Left renal pelvis (tissue), 4 donors: Measurements from ENCODE around the gene DUSP15. TPM values are rescaled to one million over a fixed set of nuclear protein-coding genes. Genes with fewer than 3 reads are reported as not detected.
"Not testable (repeated sequence)": the region's sequence is repeated elsewhere in the genome, so short reads cannot be mapped to it uniquely, and the experiment has no call there.

Experiments used
- DNase-seq, 4 donors: peaks; one replicate each; pipeline ENCODE4 v3.0.0-alpha.2; 2013; ENCODE audit warnings: low read depth in 4 of 4, low spot score in 3 of 4
- polyA plus RNA-seq, 4 donors: library from polyadenylated mRNA; unstranded; fragments of 120-200 nt; gene quantifications; one replicate each; pipeline ENCODE4 v1.2.1, GENCODE V29; 2013; ENCODE audit not compliant: insufficient read length in 4 of 4

The DUSP15 gene
- polyA plus RNA-seq, 4 donors: 4.6 to 16.7 (median 16.0) TPM

- peak; percentile 59 to 76 (median 62) for DNase-seq
These were observed 27.7 kb downstream of the DUSP15 start for GRCh38 chr20:31842471-31843157.

- DNase-seq: no peak
These were observed 28.4 kb downstream of the DUSP15 start for GRCh38 chr20:31841928-31842327.

- no peak for DNase-seq
These were observed 29.2 kb downstream of the DUSP15 start for GRCh38 chr20:31840906-31841816.

- DNase-seq: no peak
These were observed 30.4 kb downstream of the DUSP15 start for GRCh38 chr20:31839782-31840487.

- DNase-seq: no peak
These were observed 31.6 kb downstream of the DUSP15 start for GRCh38 chr20:31838646-31839292.

DNA sequence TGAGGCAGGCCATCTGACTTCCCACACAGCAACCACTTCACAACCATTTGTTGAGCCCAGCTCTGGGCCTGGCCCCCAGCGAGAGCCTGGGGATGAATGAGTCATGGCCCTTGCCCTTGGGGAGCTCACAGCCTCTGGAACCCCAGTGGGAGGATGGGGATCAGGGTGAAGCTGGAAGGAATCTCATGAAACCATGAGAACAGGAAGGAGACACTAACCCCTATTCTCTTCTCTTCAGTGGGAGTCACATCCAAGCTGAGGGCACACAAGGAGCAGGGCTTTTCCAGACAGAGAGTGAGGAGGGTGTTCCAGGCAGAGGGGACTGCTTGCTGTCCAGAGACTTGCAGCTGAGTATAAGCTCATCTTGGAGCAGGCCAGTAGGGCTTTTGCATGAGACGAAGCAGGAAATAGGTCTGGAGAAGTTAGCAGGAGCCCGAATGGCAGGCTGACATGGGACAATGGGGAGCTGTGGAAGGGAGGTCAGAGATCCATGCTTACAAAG, 32.4 kb downstream of the DUSP15 start:
- no peak for DNase-seq

DNA sequence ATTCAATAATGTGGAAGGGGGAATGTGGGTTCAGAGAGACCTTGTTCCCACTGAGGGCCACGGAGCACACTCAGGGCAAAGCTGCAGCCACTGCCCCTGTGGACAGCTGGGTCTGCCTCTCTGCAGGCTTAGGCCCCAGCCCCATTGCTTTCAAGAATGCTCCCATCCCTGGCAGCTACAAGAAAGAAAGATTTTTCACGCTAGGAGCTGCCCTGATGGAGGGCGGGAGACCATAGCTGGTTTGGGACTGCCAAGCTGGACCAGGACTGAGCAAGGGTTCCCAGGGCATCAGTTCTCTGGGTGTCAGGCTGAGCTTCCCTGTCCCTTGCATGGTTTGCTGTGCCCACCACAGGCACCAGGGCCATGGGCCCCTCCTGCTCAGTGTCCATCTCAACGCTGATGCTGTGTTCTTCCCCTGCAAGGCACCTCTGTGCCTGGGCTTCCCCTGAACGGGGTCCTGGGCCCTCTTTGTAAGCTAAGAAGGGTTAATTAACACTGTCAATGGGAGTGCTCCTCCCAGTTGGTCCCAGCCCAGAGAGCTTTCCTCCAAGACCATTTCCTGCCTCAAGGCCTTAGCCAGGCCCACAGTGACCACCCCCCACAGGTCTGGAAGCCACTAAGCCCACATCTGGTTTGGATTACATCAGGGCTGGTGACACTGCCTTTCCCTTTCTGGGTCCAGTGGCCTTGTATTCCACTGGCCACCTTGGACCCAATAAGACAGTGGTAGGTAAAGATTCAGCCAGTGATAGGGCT, 33.3 kb downstream of the DUSP15 start:
- no peak for DNase-seq

DNA sequence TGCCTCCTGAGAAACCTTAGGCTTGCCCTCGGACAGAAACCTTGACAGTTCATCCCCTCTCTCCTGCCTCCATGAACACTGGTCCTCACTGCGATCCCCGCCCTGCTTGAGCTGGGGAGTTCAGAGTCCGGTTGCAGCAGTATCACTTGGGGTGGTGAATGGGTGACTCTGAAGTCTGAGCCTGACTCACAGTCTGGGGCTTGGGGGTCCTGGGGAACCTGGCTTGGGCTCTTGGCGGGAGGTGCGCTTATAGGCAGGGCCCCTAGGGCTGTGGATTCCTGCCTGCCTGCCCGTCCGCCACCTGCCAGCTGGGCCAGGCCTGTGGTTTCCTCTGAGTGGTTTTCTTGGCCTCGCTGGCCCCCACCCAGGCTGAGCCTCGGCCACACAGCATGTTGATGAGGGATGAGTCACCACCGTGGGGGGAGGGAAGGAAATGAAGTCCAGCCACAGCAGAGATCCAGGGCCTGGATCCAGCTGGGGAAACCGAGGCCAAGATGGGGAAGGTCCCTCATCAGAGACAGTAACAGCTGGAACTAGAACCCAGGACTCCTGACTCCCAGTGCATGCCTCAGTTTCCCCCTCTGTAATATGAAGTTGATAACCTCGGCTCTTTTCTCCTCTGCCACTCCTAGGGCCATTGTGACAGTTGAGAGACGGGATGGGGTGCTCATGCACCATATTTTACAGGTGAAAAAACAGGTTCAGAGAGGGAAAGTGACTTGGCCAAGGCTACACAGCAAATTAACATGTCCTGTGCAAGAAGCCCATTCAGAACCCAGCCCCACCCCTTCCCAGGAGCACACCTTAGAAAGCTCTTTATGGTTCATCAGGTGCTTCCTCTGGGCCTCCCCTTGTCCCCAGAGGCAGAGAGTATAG, 34.1 kb downstream of the DUSP15 start:
- DNase-seq: no peak

DNA sequence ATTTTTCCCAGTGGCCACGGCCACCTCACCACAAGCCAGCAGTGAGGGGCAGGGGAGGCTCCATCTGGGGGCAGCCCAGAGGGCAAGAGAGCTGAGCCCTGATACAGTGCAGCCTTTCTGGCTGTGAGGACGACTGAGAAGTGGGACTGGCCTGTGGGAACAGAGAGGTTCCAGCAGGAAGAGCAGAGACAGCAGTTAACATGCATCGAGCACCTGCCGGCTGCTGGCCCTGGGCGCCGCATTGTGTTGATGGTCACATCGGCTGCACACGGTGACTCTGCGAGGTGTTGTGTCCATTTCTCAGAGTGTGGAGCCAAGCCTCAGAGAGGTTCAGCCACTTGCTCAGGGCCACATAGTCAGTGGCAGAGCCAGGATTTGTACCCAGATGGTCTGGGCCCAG, 34.8 kb downstream of the DUSP15 start:
- DNase-seq: no peak

- no peak for DNase-seq
These were observed 36.3 kb downstream of the DUSP15 start for GRCh38 chr20:31833931-31834521.

- DNase-seq: peak in 1 of 4 donors; percentile 42
These were observed 37.0 kb downstream of the DUSP15 start for GRCh38 chr20:31833130-31833930.

DNA sequence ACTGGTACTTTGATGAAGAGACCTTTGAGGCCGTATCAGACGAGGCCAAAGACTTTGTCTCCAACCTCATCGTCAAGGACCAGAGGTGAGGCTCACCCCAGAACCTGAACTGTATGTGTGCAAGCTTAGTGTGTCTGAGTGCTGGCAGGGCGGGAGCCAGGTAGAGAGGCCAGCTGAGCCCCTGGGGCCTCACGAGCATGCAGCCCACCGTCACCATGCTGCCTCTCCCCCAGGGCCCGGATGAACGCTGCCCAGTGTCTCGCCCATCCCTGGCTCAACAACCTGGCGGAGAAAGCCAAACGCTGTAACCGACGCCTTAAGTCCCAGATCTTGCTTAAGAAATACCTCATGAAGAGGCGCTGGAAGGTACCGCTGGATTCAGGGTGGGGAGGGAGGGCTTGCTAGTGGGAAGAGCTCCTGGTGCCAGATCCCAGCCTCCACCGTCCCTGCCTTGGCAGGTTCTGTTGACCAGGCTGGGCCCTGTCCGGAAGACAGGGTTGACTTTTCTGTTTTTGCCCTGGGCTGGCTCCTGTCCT, 38.5 kb downstream of the DUSP15 start:
- DNase-seq: no peak

DNA sequence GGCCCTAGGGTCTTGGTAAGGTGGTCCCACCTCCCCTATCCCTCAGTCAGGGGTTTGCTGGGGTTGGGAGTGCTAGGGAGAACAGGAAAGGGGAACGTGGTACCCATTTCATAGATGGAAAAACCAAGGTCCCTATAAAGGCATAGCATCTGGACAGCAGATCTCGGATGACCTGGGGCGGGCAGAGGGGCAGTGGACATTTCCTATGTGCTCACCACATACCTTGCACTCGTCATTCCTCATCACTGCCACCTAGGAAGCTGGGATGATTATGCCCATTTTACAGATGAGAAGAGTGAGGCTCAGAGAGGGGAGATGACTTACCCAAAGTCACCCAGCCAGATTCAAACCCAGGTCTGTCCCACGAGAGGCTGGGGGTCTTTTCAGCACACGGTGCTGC, 39.1 kb downstream of the DUSP15 start:
- DNase-seq: no peak

DNA sequence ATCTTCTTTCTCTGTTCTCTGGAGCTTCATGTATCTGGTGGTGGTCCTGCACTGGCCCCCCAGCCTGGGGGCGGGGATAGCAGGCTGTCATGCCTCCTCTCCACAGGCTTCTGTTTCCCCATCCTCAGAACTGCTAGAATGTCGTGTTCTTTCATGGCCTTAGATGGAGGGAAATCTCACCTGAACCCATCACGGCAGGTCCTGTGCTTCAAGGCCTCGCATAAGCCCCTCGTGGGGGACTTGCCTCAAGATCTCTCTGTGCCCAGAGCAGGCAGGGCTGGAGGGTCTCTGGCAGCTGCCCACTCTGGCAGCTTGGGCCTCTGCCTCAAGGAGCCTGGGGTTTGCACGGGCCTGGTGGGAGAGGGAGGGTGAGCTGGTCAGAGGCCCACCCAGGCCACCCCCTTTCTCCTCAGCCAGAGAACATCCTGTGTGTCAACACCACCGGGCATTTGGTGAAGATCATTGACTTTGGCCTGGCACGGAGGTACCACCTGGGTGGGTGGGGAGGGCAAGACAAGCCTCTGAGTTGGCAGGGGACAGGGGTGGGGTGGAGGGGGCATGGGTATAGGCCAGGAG, 39.8 kb downstream of the DUSP15 start:
- DNase-seq: no peak

DNA sequence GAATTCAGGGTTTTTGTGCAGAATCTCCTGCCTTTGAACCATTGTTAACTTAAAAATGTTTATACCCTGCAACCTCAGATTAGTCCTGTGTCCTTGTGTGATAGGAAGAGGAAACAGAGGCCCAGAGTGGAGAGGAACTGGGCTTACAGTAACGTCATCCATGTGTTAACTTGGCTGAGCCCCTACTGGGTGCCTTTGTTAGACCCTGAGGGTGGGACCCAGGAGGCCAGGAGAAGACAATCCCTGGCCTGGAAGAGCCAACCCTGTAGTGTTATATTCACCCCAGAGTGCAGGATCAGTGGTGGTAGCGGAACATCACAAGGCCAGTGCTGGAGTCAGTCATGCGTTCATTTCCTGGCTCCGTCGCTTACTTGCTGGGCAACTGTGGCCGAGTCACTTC, 40.6 kb downstream of the DUSP15 start:
- no peak for DNase-seq

GRCh38 chr20:31828016-31828415, 42.3 kb downstream of the DUSP15 start:
- DNase-seq: not testable (repeated sequence)

GRCh38 chr20:31827059-31827458, 43.3 kb downstream of the DUSP15 start:
- DNase-seq: no peak
